HG03565 (cell line): Measurements from ENCODE around the gene ELANE.
"Not testable (repeated sequence)": the region's sequence is repeated elsewhere in the genome, so short reads cannot be mapped to it uniquely, and the experiment has no call there.

Experiments
- ATAC-seq: cut with Tn5 transposase; IDR thresholded peaks from one replicate; pipeline ENCODE4 v1.9.1; 2021; ENCODE audit warnings: mild to moderate bottlenecking, moderate library complexity; ENCODE audit not compliant: unreplicated experiment

ELANE gene

DNA sequence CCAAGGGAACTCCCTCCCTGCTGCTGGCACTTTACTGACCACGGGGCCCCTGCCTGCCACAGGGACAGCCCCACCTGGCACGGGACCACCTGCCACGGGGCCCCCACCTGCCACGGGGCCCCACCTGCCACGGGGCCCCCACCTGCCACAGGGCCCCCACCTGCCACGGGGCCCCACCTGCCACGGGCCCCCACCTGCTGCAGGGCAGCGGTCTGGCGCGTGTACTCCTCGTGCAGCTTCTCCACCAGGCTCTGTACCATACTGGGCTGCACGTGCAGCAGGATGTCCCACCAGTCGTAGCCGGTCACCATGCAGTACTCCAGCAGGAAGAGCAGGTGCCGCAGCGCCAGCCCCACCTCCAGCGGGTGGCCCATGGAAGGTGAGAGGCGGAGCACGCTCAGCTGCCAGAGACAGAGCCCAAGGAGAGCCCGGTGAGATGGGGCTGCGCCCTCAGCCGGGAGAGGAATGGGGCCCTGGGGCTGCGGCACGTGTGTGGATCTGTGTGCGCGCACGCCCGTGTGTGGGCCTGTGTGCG lies 24.7 kb downstream of the ELANE start:
- no peak for ATAC-seq

DNA sequence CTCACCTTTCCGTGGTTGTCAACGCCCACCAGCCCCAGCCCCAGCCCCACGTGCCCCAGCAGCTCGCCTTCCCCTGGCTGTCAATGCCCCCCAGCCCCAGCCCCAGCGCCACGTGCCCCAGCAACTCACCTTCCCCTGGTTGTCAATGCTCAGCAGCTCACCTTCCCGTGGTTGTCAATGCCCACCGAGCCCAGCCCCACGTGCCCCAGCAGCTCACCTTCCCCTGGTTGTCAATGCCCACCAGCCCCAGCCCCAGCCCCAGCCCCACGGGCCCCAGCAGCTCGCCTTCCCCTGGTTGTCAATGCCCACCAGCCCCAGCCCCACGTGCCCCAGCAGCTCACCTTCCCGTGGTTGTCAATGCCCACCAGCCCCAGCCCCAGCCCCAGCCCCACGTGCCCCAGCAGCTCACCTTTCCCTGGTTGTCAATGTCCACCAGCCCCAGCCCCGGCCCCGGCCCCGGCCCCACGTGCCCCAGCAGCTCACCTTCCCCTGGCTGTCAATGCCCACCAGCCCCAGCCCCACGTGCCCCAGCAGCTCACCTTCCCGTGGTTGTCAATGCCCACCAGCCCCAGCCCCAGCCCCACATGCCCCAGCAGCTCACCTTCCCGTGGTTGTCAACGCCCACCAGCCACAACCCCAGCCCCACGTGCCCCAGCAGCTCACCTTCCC lies 26.0 kb downstream of the ELANE start:
- not testable (repeated sequence) for ATAC-seq

DNA sequence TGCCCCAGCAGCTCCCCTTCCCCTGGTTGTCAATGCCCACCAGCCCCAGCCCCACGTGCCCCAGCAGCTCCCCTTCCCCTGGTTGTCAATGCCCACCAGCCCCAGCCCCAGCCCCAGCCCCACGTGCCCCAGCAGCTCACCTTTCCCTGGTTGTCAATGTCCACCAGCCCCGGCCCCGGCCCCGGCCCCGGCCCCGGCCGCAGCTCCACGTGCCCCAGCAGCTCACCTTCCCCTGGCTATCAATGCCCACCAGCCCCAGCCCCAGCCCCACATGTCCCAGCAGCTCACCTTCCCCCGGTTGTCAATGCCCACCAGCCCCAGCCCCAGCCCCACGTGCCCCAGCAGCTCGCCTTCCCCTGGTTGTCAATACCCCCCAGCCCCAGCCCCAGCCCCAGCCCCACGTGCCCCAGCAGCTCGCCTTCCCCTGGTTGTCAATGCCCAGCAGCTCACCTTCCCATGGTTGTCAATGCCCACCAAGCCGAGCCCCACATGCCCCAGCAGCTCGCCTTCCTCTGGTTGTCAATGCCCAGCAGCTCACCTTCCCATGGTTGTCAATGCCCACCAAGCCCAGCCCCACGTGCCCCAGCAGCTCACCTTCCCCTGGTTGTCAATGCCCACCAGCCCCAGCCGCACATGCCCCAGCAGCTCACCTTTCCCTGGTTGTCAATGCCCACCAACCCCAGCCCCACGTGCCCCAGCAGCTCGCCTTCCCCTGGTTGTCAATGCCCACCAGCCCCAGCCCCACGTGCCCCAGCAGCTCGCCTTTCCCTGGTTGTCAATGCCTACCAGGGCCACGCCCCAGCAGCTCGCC lies 26.9 kb downstream of the ELANE start:
- ATAC-seq, result not testable (repeated sequence)

- ATAC-seq, result no peak
Observed at GRCh38 chr19:879711-880438, 27.8 kb downstream of the ELANE start.

- no peak for ATAC-seq
Observed at GRCh38 chr19:881385-882071, 29.4 kb downstream of the ELANE start.

DNA sequence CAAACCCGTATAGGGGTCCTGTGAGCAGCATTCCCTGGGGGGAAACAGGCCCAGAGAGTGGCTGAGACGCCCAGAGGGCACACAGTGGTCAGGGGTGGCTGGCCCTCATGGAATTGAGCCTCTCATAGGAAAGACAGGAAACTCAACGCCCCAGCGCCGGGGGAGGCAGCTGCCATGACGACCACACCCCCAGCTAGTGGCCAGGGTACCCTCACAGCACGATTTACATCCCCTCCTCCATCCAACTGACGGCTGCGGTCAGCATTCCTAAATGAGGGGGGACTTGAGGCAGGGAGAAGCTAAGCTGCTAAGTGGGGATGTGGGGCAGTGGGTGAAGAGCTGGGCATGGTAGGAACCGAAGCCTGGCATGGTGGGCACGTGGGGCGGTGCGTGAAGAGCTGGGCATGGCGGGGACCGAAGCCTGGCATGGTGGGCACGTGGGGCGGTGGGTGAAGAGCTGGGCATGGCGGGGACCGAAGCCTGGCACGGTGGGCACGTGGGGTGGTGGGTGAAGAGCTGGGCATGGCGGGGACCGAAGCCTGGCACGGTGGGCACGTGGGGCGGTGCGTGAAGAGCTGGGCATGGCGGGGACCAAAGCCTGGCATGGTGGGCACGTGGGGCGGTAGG lies 30.9 kb downstream of the ELANE start:
- ATAC-seq, result no peak

GRCh38 chr19:883661-884211 lies 31.6 kb downstream of the ELANE start:
- no peak for ATAC-seq

- no peak for ATAC-seq
Observed at GRCh38 chr19:884420-885211, 32.5 kb downstream of the ELANE start.

DNA sequence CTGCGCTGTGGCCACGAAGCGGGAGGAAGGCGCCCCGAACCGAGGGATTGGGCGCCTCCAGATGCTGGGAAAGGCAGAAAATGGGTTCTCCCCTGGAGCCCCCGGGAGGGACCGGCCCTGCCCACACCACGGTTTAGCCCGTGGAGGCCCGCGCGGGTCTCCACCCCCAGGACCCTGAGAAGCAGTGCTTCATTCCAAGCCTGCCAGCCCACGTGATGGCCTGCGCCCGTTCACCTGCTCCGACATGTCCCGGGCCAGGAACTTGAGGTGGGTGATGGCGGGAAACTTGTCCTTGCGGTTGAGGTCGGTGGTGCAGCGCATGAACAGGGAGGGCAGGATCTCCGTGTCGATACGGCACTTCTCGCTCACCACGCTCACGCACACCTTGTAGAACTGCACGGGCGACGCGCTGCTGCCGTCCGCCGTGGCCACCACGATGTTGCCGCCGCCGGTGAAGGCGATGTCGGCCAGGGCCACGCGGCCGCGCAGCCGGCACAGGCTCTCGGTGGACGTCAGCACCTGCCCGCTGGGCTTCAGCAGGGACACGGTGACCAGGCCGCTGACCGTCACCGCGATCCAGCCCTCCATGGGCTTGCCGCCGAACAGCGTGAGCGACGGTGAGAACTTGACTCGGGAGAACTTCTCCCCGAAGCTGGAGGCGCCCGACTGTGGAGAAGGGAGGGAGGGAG lies 33.6 kb downstream of the ELANE start:
- ATAC-seq, result no peak

DNA sequence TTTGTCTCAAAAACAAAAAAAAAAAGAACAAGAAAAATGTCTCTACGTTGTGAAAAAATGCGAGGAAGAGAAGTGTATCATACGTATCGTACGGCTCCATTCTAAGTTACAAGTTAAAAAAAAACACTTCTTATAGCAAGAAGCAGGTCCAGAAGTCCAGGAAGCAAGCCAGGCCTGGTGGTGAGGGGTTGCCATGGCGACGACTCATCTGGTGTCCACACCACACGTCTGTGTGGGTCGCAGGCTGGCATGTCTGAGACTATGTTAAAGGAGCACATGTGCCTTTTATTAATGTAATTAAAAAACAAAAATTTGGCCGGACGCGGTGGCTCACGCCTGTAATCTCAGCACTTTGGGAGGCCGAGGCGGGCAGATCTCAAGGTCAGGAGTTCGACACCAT lies 35.0 kb downstream of the ELANE start:
- ATAC-seq, result no peak

DNA sequence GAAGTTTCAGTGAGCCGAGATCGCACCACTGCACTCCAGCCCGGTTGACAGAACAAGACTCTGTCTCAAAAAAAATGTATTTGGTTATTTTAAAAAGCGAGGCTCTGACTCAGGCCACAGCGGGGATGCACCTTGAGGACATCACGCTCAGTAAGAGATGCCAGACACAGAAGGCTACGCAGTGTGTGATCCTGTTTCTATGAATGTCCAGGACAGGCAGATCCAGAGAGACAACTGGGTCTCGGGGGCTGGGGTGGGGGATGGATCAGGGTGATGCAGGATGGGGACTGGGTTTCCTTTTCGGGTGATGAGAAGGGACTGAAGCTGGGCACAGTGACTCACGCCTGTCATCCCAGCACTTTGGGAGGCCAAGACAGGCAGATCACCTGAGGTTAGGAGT lies 35.5 kb downstream of the ELANE start:
- ATAC-seq, result no peak

DNA sequence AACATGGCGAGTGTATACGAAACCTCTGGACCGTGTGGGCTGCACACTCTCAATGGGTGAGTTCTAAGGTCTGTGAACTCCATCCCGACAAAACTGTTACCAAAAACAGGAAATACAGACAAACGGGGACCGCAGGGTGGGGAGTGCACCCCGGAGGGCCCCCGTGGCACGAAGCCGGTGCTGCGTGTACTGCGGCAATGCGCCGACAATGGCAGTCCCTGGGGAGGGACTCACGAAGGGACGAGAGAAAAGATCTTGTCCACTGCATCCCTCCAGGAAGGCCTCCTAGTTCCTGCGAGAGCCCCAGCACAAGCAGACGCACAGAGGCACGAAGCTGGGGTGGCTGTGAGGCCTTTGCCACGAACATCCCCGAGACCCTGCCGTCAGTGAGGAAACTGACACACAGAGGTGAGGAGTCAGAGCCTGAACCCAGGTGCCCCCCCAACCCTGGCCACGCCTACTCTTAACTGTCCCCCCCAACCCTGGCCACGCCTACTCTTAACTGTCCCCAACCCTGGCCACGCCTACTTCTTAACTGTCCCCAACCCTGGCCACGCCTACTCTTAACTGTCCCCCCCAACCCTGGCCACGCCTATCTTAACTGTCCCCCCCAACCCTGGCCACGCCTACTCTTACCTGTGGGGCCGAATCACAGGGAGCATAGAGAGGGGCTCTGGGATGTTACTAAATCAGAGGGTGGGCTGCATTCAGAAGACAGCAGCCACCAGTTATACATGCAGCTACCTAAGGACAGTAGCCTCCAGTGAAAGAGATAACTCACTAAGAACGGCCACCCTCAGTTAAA lies 36.7 kb downstream of the ELANE start:
- ATAC-seq, result no peak

GRCh38 chr19:889662-890295 lies 37.7 kb downstream of the ELANE start:
- ATAC-seq, result no peak

GRCh38 chr19:890831-891230 lies 38.7 kb downstream of the ELANE start:
- ATAC-seq, result no peak

GRCh38 chr19:891421-892200 lies 39.5 kb downstream of the ELANE start:
- not testable (repeated sequence) for ATAC-seq

DNA sequence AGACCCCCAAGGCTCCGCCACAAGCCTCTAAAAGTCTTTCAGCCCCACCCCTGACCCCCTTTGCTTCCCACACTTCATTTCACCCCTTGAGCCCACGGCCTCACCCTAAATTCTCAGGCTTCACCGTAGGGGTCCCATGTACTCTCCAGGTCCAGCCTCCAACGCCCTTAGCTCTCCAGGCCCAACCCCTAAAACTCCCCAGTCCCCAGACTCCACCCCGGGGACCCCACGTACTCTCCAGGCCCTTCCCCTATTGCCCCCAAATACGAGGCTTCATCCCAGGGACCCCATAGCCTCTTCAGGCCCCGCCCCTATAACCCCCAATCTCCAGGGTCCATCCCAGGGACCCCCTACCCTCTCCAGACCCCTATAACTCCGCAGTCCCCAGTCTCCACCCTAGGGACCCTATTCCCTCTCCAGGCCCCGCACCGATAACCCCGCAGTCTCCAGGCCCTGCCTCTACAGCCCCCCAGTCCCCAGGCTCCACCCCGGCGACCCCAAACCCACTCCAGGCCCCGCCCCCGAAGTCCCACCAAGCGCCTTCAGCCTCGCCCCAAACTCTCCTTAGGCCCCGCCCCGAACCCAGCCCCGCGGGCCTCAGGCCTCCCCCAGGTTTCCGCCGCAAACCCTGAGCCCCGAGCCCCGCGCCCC lies 40.3 kb downstream of the ELANE start:
- no peak for ATAC-seq
